Loucy (cell line): ENCODE results near the gene BRD9.

ENCODE experiments used
- H2AFZ ChIP-seq: fragments of 200-600 bp; sonication (generic); 2 replicates; pipeline ENCODE4 v1.6.0; 2016; ENCODE audit warnings: antibody characterized with exemption, mild to moderate bottlenecking, low read length, moderate library complexity
- H3F3A ChIP-seq: fragments of 200-600 bp; 2 replicates; pipeline ENCODE4 v1.6.0; 2016; ENCODE audit warnings: antibody characterized with exemption, low read depth, mild to moderate bottlenecking
- H3K27me3 ChIP-seq: fragments of 200-600 bp; sonication (generic); 2 replicates; pipeline ENCODE4 v1.6.1; 2014; ENCODE audit warnings: low read length, mild to moderate bottlenecking; ENCODE audit not compliant: insufficient read depth, poor library complexity, severe bottlenecking
- H3K36me3 ChIP-seq: fragments of 200-600 bp; sonication (generic); 2 replicates; pipeline ENCODE4 v1.6.1; 2016; ENCODE audit warnings: low read length; ENCODE audit not compliant: insufficient read depth
- H3K4me1 ChIP-seq: fragments of 200-600 bp; sonication (generic); 2 replicates; pipeline ENCODE4 v1.5.1; 2014; ENCODE audit warnings: low read length, mild to moderate bottlenecking; ENCODE audit not compliant: insufficient read depth, poor library complexity, severe bottlenecking
- H3K4me2 ChIP-seq: fragments of 200-600 bp; sonication (generic); 2 replicates; pipeline ENCODE4 v1.6.0; 2014; ENCODE audit warnings: antibody characterized with exemption, low read length, low read depth, mild to moderate bottlenecking; ENCODE audit not compliant: poor library complexity, severe bottlenecking
- H3K4me3 ChIP-seq: fragments of 200-600 bp; sonication (generic); 2 replicates; pipeline ENCODE4 v1.5.1; 2014; ENCODE audit warnings: low read length, mild to moderate bottlenecking, mixed read lengths; ENCODE audit not compliant: poor library complexity, severe bottlenecking
- H3K79me2 ChIP-seq: fragments of 200-600 bp; sonication (generic); 2 replicates; pipeline ENCODE4 v1.6.1; 2014; ENCODE audit warnings: low read length; ENCODE audit not compliant: insufficient read depth
- H3K9ac ChIP-seq: fragments of 200-600 bp; sonication (generic); 2 replicates; pipeline ENCODE4 v1.6.0; 2014; ENCODE audit warnings: mild to moderate bottlenecking, low read depth, low read length, moderate library complexity; ENCODE audit not compliant: poor library complexity, severe bottlenecking
- H3K9me2 ChIP-seq: fragments of 200-600 bp; sonication (generic); replicated peaks from 2 replicates; pipeline ENCODE4 v1.6.1; 2016; ENCODE audit warnings: low read depth, low read length, mixed read lengths
- H3K9me3 ChIP-seq: fragments of 200-600 bp; sonication (generic); 2 replicates; pipeline ENCODE4 v1.6.1; 2014; ENCODE audit warnings: mild to moderate bottlenecking, antibody characterized with exemption, low read length, low read depth; ENCODE audit not compliant: insufficient read depth
- H4K20me1 ChIP-seq: fragments of 200-600 bp; sonication (generic); 2 replicates; pipeline ENCODE4 v1.6.0; 2014; ENCODE audit warnings: antibody characterized with exemption, low read length, mild to moderate bottlenecking; ENCODE audit not compliant: insufficient read depth, poor library complexity, severe bottlenecking
- EZH2phosphoT487 ChIP-seq: fragments of 200-600 bp; IDR thresholded peaks from 2 replicates; pipeline ENCODE4 v1.6.1; 2018; ENCODE audit warnings: antibody characterized with exemption, mild to moderate bottlenecking, moderate library complexity, borderline replicate concordance
- TF ChIP-seq, protein P1 (sequence below): fragments of 200-600 bp; sonication (generic); conservative IDR thresholded peaks from 2 replicates; pipeline ENCODE4 v1.5.1; 2014; ENCODE audit warnings: mild to moderate bottlenecking, antibody characterized with exemption, low read length

Gene BRD9

DNA sequence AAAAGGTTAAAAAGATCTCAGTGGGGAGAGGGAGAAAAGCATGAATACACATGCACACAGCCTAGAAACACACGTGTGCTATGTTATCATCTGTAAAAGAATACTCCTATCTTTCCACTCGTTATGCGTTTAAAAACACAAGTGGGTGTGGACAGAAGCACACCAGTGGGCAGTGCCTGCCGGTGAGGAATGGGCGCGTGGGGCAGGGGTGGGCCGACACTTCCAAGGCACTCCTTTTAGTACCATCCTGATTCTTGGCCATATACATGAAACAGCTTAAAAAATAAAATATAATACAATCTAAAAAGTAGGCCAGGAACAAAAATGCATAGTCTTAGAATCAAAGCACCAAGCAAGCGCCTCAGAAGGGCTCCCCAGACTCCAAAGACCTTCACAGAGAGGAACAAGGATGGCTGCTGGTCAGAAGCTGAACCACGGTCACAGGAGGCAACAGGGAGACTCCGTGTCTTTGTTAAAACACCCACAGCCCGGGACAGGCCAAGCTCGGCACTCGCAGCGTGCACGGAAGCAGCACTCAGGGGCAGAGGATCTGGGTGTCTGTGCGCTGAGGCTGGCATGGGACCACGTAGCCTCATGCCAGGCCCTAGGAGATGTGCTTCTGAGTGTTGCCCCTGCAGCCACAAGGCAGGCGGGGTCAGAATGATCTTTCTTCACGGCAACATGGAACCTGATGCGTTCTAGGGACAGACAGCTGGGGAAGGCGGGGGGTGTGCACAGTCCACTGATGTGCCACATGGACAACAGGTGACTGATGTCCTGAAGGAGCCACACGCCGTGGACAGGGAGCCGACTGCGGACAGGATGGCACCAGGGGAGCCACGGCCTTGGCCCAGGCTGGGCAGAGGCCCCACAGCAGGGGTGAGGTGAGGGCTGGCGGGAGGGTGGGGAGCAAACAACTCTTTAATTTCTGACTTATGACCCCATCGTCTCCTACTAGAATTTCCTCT lies 15.9 kb downstream of the BRD9 start:
- no peak overlapping the region for H2AFZ ChIP-seq
- no peaks in the 10 kb centered on the region for H3F3A ChIP-seq
- no peaks in the 10 kb centered on the region for H3K27me3 ChIP-seq
- H3K9me2 ChIP-seq, result no peaks in the 10 kb centered on the region
- no peaks in the 10 kb centered on the region for H3K9me3 ChIP-seq
- H3K4me2 ChIP-seq, result no peak overlapping the region
- TF ChIP-seq, protein P1, sequence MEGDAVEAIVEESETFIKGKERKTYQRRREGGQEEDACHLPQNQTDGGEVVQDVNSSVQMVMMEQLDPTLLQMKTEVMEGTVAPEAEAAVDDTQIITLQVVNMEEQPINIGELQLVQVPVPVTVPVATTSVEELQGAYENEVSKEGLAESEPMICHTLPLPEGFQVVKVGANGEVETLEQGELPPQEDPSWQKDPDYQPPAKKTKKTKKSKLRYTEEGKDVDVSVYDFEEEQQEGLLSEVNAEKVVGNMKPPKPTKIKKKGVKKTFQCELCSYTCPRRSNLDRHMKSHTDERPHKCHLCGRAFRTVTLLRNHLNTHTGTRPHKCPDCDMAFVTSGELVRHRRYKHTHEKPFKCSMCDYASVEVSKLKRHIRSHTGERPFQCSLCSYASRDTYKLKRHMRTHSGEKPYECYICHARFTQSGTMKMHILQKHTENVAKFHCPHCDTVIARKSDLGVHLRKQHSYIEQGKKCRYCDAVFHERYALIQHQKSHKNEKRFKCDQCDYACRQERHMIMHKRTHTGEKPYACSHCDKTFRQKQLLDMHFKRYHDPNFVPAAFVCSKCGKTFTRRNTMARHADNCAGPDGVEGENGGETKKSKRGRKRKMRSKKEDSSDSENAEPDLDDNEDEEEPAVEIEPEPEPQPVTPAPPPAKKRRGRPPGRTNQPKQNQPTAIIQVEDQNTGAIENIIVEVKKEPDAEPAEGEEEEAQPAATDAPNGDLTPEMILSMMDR, result no peak
- TF ChIP-seq EZH2phosphoT487, result no peak
- no peak overlapping the region for H3K4me3 ChIP-seq
- peaks cover 4% of the 10 kb centered on the region for H3K79me2 ChIP-seq
- no peaks in the 10 kb centered on the region for H3K4me1 ChIP-seq
- no peak overlapping the region for H3K9ac ChIP-seq
- H4K20me1 ChIP-seq, result no peaks in the 10 kb centered on the region
- peaks cover 65% of the 10 kb centered on the region; the same call in 1 of the 2 replicates for H3K36me3 ChIP-seq

DNA sequence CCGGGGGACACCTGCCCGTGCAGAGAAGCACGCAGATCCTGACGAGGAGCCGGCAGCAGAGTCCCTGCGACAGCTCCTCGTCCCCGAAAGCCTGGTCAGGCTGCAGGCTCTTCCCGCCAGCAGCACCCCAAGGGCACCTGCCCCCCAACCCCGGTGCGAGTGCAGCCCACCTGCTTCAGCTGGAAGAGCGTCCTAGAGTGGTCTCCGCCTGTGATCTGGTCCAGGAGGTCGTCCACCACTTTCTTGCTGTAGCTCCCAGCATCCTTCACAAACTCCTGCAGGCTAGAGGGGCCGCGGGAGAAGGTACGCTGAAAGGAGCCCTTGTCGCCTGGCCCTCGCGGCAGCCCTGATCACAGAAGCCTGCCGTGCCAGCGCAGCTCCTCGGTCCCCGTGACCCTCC lies 16.7 kb downstream of the BRD9 start:
- no peak overlapping the region for H3K9ac ChIP-seq
- H3K4me2 ChIP-seq, result no peak overlapping the region
- H3K79me2 ChIP-seq, result no peaks in the 10 kb centered on the region
- H3K36me3 ChIP-seq, result peaks cover 65% of the 10 kb centered on the region; the same call in 1 of the 2 replicates
- H3K27me3 ChIP-seq, result no peaks in the 10 kb centered on the region
- TF ChIP-seq EZH2phosphoT487, result no peak
- TF ChIP-seq, protein P1, result no peak
- H3K4me3 ChIP-seq, result no peak overlapping the region
- no peaks in the 10 kb centered on the region for H3K4me1 ChIP-seq
- H3K9me3 ChIP-seq, result no peaks in the 10 kb centered on the region
- no peak overlapping the region for H2AFZ ChIP-seq
- no peaks in the 10 kb centered on the region for H4K20me1 ChIP-seq
- H3K9me2 ChIP-seq, result no peaks in the 10 kb centered on the region
- no peaks in the 10 kb centered on the region for H3F3A ChIP-seq

DNA sequence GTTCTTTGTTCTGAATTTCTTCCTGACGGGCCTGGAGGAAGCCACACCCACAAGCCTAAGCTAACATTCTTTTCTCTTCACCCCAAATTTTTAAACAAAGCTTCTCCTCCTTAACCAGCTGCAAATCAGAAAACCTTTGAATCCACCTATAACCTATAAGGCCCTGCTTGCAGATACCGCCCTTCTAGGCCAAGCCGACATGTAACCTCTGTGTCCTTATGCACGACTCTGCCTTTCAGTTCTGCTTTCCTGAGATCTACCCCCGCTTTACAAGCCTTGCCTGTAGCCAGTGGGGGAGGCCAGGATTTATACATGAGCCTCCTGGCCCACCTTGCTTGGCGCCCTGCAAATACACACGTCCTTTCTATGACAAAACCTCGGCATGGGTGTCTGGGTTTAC lies 19.3 kb downstream of the BRD9 start:
- no peak overlapping the region for H2AFZ ChIP-seq
- H3K27me3 ChIP-seq, result no peaks in the 10 kb centered on the region
- H3K9me2 ChIP-seq, result no peaks in the 10 kb centered on the region
- H4K20me1 ChIP-seq, result no peaks in the 10 kb centered on the region
- H3K9ac ChIP-seq, result no peak overlapping the region
- H3K79me2 ChIP-seq, result no peaks in the 10 kb centered on the region
- H3F3A ChIP-seq, result no peaks in the 10 kb centered on the region
- no peaks in the 10 kb centered on the region for H3K4me1 ChIP-seq
- peaks cover 87% of the 10 kb centered on the region; the same call in 1 of the 2 replicates for H3K36me3 ChIP-seq
- no peak for TF ChIP-seq EZH2phosphoT487
- TF ChIP-seq, protein P1, result no peak
- H3K9me3 ChIP-seq, result no peaks in the 10 kb centered on the region
- no peak overlapping the region for H3K4me2 ChIP-seq
- no peak overlapping the region for H3K4me3 ChIP-seq
